Activated naive CD4-positive, alpha-beta T cell treated with anti-CD3 and anti-CD28 coated beads for 36 hours (primary cell): ENCODE data around the gene DYSF. TPM values are rescaled to one million over a fixed set of nuclear protein-coding genes. Genes with fewer than 3 reads are reported as not detected.

Experiments used
- CTCF ChIA-PET: fragments of 350-600 bp; sonication (Branson Sonifier 250); formaldehyde crosslinking; loops from one replicate; lab custom pipeline; 2021; ENCODE audit warnings: antibody characterized with exemption; lab: Charles Lee
- DNase-seq: peaks from one replicate; pipeline ENCODE4 v3.0.0-alpha.2; 2020
- H3K27ac Mint-ChIP-seq: one replicate; pipeline ENCODE4 v1.8.0; 2021; ENCODE audit warnings: mild to moderate bottlenecking, mixed read lengths
- H3K27me3 Mint-ChIP-seq: one replicate; pipeline ENCODE4 v1.8.0; 2021; ENCODE audit warnings: low read depth, mixed read lengths
- H3K36me3 Mint-ChIP-seq: one replicate; pipeline ENCODE4 v1.8.0; 2021; ENCODE audit warnings: low read depth, mixed read lengths
- H3K4me1 Mint-ChIP-seq: one replicate; pipeline ENCODE4 v1.8.0; 2021; ENCODE audit warnings: low read depth, mixed read lengths
- H3K4me3 Mint-ChIP-seq: one replicate; pipeline ENCODE4 v1.8.0; 2021; ENCODE audit warnings: mild to moderate bottlenecking, moderate library complexity, mixed read lengths
- H3K9me3 Mint-ChIP-seq: one replicate; pipeline ENCODE4 v1.8.0; 2021; ENCODE audit warnings: mixed read lengths
- intact Hi-C: fragments of 100-400 bp; cut with micrococcal nuclease; formaldehyde crosslinking; loops from one replicate; pipeline ENCODE4 v1.15.1; 2023
- total RNA-seq, 2 experiments: library from RNA; stranded (reverse); gene quantifications; one replicate each; pipeline ENCODE4 v1.2.3, GENCODE V29; 2021

Gene DYSF
- total RNA-seq, 2 experiments from 2014 or later, result 0.05 to 0.07 TPM

DNA sequence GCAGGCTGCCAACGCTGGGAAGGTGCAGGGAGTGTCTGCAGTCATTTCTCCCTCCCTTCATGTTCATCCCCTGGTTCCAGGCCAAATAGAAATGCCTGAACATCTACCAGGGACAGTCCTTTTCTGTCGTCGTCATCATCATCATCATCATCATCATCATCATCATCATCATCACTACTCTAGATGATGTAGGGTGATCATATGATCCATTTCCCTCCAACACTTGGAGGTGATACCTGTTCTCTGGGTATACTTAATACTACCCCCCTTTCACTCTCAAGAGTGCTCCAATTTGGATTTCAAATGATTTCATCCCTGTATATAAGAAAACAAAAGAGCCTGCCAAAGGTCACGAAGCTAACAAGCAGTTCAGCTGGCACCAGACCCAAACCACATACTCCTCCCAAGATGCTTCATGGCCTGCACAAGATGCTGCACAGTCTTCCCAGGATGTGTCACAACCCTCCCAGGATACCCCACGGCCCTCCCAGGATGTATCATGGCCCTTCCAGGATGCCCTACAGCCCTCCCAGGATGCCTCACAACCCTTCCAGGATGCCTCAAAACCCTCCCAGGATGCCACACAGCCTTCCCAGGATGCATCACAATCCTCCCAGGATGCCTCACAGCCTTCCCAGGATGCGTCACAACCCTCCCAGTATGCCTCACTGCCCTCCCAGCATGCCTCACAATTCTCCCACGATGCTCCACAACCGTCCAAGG is 257.9 kb downstream of the DYSF start:
- Mint-ChIP-seq H3K27me3 (peaks cover 5% of the 10 kb centered on the region), H3K4me1 (no peaks in the 10 kb centered on the region), H3K4me3 (no peak overlapping the region), H3K27ac (no peak overlapping the region), H3K36me3 (no peaks in the 10 kb centered on the region), H3K9me3 (no peaks in the 10 kb centered on the region)
- DNase-seq, result no peak
- CTCF ChIA-PET, result no interaction called here
- intact Hi-C loops, result no loop called here

DNA sequence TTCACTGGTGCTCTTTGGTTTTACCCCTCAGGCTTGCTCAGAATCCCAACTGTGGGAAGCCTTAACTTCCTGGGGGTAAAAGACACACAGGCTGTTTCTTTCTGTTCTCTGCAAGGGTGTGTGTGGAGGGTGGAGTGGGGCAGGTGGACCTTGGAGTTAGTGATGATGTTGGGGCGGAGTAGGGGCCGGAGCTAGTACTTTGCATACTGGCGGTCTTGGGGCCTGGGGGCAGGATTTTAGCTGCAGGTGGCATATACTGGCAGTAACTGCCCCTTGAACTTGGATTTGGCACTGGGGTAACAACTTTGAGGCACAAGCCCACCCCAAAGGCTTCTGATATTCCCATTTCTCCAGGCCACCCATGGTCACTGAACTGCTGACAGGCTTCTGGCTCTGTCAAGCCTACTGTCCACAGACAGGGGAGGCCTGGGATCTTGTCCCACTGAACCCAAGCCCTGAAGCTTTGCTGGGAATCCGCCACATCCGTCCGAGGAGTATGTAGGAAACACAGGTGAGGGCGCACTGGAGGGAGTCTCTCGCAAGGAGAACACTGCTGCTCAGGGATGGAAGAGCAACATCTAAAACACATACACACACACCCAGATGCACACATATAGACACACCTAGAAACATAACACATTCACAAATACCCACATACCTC is 258.9 kb downstream of the DYSF start:
- H3K27me3 Mint-ChIP-seq, result peaks cover 5% of the 10 kb centered on the region
- H3K4me3 Mint-ChIP-seq, result no peak overlapping the region
- CTCF ChIA-PET, result no interaction called here
- no peak overlapping the region for H3K27ac Mint-ChIP-seq
- H3K9me3 Mint-ChIP-seq, result no peaks in the 10 kb centered on the region
- H3K4me1 Mint-ChIP-seq, result no peaks in the 10 kb centered on the region
- no peak for DNase-seq
- no peaks in the 10 kb centered on the region for H3K36me3 Mint-ChIP-seq
- intact Hi-C loops, result no loop called here

DNA sequence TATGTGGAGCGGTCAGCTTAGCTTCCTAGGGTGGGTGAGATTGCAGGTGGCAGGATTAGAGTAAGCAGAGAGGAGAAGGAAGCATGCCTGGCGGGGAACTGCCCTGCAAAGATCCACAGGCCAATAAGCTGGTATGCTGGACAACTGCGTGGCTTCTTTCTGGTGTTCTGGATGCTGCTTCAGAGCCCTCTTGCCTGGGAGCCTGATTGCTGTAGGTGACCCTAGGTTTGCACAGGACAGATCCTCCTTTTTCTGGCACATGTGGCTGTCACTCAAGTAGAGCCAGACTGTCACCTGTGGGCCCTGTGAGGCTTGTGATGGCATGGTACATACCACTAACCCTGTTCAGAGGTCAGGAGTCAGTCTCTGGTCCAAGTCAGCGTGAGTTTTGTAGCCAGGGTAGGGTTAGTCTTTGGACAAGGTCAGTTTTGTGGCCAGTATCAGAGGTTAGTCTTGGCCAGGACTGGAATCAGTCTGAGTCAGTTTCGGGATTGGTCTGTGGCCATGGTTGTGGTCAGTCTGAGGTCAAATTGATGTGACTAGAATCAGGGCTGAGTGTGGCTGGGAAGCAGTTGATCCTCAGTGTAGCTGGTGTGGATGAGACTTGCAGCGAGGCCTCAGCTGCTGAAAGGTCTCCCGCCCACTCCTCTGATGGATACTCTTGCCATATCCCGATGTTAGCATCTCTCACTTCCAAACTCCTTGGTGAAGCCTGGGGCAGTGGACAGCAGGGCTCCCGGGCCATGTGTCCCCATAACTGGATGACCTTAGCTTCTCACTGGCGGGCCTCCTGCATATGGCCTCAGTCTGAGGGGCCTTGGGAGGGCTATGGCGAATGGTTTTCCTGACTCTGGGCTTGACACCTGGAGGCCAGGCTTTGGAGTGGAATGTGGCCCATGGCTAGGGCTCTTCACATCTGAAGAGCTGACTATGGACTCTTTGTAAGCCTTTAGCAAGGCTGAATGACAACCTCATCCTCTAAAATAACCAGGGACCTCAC is 260.5 kb downstream of the DYSF start:
- H3K9me3 Mint-ChIP-seq, result no peaks in the 10 kb centered on the region
- peaks cover 5% of the 10 kb centered on the region for H3K27me3 Mint-ChIP-seq
- H3K27ac Mint-ChIP-seq, result no peak overlapping the region
- H3K4me3 Mint-ChIP-seq, result no peak overlapping the region
- H3K4me1 Mint-ChIP-seq, result no peaks in the 10 kb centered on the region
- CTCF ChIA-PET, result interaction anchor here (1.3 kb wide), 1 partner anchor 10 kb away, joined by 3 read pairs; no protein-coding TSS in a partner anchor
- no peak for DNase-seq
- intact Hi-C loops, result no loop called here
- H3K36me3 Mint-ChIP-seq, result no peaks in the 10 kb centered on the region

DNA sequence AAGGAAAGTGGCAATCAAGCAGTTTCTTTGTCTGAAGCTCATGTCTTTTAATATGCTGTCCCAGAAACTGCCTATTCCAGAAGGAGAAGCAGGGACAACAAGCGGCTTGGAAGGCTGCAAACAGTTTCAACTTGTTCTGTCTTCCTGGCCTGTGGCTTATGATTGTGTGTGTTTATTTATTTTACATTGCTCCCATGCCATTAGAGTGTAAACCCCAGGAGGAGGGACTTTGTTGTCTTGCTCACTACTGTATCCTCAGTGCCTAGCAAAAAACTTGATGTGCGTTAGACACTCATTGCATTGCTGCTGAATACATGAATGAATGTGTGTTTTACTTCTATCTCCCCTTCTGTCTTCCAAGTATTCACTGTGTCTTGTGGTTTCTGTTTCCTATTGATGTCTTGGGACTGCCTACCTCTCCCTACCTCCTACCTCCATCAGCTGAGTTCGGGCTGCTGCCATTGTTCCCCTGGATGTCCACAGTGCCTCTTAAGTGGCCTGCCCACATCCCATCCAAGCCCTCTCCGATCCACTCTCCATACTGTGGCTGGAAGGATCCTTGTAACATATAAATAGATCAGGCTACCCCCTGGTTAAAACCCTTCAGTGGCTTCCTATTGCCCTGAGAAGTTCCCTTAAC is 261.4 kb downstream of the DYSF start:
- Mint-ChIP-seq H3K36me3 (no peaks in the 10 kb centered on the region), H3K27ac (no peak overlapping the region), H3K4me3 (no peak overlapping the region), H3K9me3 (no peaks in the 10 kb centered on the region), H3K4me1 (no peaks in the 10 kb centered on the region), H3K27me3 (peaks cover 5% of the 10 kb centered on the region)
- DNase-seq, result no peak
- intact Hi-C loops, result no loop called here
- CTCF ChIA-PET, result interaction anchor here (1.3 kb wide), 1 partner anchor 11 kb away, joined by 3 read pairs; no protein-coding TSS in a partner anchor

DNA sequence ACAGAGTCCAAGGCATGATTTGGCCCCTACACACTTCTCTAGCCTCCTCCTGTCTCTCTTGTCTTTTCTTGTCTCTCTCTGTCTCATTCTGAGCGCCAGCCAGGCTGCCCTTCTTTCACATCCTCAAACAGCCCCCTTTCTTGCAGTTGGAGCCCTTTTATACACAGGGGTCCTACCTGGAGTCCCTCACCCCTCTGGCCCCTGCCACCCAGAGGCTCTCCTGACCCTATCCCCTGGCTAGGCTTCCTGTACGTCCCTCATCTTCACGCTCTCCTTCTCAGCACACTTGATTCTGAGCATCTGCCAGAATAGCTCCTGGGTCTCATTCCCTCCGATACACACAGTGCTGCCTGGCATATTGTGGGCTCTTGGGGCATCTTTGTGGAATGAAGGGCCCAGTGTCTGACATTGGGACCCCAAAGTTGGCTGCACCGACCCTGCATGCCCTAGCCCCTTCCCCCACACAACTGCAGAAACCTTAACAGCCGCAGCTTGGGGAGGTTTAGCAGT is 261.9 kb downstream of the DYSF start:
- intact Hi-C loops, result no loop called here
- H3K4me1 Mint-ChIP-seq, result no peaks in the 10 kb centered on the region
- H3K36me3 Mint-ChIP-seq, result no peaks in the 10 kb centered on the region
- CTCF ChIA-PET, result interaction anchor here (1.3 kb wide), 1 partner anchor 12 kb away, joined by 3 read pairs; no protein-coding TSS in a partner anchor
- H3K4me3 Mint-ChIP-seq, result no peak overlapping the region
- H3K27me3 Mint-ChIP-seq, result peaks cover 5% of the 10 kb centered on the region
- no peaks in the 10 kb centered on the region for H3K9me3 Mint-ChIP-seq
- DNase-seq, result no peak
- no peak overlapping the region for H3K27ac Mint-ChIP-seq

DNA sequence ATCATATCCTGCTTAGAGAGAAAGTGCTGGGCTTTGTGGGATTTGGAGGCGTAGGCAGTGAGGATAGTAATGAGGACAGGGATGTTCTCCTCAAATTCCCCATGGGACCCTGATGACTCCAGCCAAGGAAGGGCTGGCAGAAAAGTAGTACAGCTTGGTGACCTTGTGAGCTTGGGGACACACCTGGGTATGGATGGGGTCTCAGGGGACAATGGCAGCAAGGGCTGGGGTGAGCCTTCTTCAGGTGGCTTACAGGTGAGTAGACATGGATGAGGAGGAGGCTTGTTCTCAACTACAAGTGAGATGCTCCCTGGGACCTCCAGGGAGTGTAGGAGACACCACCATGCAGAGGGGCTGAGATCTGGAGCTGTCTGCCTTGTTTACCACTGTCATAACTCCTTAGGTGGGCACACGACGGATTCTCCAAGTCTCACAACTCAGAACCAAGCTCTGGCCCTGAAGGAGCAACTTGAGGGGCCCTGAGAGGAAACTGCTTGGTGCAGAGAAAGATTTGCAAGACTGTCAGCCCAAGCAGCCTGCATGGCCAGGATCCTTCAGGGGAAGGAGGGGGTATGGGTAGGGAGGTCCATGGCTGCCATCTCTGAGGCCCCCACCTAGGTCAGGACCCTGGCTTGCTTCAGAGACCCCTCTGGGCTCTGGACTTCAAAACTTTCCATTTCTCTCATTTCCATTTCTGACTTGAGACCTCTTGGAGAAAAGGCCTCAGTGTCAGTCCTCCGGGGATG is 262.8 kb downstream of the DYSF start:
- intact Hi-C loops, result no loop called here

DNA sequence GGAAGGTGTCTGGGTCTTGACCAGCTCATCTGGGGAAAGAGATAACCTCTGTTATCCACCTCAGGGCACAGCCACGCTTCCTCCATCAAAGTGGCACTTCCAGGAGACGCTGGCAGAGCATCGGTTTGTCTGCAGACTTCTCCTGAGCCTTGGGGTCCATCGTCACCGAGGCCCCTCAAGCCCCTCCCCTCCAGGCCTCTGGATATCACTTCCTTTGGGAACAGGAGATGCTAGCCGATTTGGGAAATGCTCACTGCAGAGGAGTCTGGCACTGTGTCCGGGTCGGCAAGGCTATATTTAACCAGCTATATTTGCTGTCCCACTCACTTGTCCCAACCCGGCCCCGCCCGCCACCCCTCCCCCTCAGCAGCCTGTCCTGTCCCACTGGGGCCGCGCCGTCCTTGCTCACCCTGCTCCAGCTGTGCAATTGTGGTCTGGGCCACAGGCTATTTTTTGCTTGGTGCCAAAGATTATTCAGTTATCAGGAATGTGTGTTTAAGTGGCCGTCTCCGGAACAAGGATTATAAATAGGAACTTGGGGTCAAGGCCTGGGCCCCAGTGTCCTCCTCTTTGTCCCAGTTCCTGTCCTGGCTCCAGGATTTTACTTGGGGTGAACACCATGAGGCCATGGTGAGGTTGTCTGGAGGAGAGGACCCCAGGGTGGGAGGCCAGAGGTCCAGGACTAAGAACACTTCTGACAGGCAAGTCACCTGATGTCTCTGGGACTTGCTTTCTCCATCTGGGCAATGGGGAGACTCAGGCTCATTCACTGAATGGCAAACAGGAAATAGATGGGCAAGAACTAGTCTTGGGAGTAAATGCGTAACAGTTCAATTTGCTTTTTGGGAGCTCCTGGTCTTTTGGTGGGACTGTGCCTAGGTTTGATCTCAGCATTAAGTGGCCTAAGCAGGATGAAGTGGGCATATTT is 263.6 kb downstream of the DYSF start:
- Mint-ChIP-seq H3K27ac (no peak overlapping the region), H3K36me3 (no peaks in the 10 kb centered on the region)
- CTCF ChIA-PET, result no interaction called here

More for the DNA sequence above, 262.8 kb downstream of the DYSF start:
- no peaks in the 10 kb centered on the region for H3K9me3 Mint-ChIP-seq
- H3K36me3 Mint-ChIP-seq, result no peaks in the 10 kb centered on the region
- H3K27me3 Mint-ChIP-seq, result peaks cover 2% of the 10 kb centered on the region
- no peak overlapping the region for H3K27ac Mint-ChIP-seq
- no peak for DNase-seq
- CTCF ChIA-PET, result no interaction called here
- H3K4me1 Mint-ChIP-seq, result no peaks in the 10 kb centered on the region
- H3K4me3 Mint-ChIP-seq, result no peak overlapping the region

DNA sequence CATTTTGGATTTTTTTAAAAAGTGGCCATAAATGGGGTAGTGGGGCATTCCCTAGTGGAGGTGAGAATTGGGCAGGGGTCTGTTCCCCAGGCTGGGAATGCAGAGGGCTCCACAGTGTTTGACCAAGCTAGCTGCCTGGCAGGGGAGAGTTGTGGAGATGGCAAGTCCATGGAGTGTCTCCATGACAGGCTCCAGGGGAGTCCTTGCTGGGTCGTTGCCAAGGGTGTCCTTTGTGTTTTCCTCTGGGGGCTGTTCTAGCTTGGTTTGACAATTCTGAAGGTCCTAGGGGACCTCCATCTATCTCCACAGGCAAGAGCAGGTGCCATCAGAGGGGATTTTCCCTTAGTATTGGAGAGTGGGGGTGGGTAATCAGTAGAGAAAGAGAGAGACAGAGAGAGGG is 265.3 kb downstream of the DYSF start:
- CTCF ChIA-PET, result no interaction called here
- Mint-ChIP-seq H3K27me3 (peaks cover 4% of the 10 kb centered on the region), H3K9me3 (peaks cover 1% of the 10 kb centered on the region), H3K36me3 (no peaks in the 10 kb centered on the region), H3K27ac (no peak overlapping the region), H3K4me1 (no peaks in the 10 kb centered on the region), H3K4me3 (no peak overlapping the region)
- no peak for DNase-seq
- intact Hi-C loops, result no loop called here

More for the DNA sequence above, 263.6 kb downstream of the DYSF start:
- Mint-ChIP-seq H3K4me1 (no peaks in the 10 kb centered on the region), H3K27me3 (peaks cover 2% of the 10 kb centered on the region), H3K9me3 (no peaks in the 10 kb centered on the region), H3K4me3 (no peak overlapping the region)
- no peak for DNase-seq
- intact Hi-C loops, result no loop called here

DNA sequence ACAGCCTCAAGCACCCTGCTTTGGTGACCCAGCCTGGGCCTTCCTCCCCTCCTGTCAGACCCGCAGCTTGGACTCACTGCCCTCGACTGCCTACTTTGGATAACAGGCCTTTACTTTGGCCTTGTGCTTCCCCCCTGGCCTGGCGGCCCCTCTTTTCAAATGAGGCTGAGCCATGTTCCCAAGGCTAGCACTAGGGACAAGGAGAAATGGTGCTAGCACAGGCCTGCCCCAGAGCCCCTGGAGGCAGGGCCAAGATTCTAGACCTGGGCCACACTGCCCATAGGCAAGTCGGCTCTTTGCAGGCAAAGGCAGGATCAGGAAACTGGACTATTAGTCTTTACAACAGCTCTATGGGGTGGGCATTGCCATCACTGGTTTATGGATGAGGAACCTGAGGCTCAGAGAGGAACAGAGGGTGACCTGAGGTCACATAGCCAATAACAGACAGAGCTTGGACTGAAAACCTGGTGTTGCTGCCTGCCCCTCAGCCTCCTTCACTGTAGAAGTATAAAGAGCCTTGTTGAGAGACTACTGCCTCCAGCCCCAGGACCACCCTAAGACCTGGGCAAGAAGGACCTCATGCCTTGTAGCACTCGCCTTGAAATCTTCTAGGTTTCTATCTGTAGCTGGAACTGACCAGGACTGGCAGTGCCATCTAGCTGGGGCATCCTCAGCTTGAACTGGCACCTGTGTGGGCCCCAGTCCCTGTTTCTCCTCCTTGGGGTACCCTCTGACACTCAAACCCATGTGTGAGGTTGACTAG is 266.3 kb downstream of the DYSF start:
- Mint-ChIP-seq H3K4me3 (no peak overlapping the region), H3K27me3 (peaks cover 4% of the 10 kb centered on the region), H3K9me3 (peaks cover 1% of the 10 kb centered on the region), H3K36me3 (no peaks in the 10 kb centered on the region), H3K4me1 (no peaks in the 10 kb centered on the region), H3K27ac (no peak overlapping the region)
- intact Hi-C loops, result no loop called here
- DNase-seq, result no peak
- CTCF ChIA-PET, result no interaction called here

DNA sequence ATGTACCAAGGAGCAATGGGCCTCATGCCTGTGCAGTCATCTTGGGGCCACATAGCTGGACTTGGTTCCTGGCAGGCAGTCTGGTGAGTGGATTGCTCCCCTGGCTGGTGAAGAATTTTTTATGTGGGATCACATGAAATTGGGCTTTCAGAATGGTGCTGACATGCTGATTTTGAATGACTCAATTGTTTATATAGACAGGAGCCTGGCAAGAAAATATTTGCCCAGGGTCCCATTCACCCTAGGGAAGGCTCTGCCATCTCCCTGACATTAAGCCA is 266.9 kb downstream of the DYSF start:
- Mint-ChIP-seq H3K4me3 (no peak overlapping the region), H3K36me3 (no peaks in the 10 kb centered on the region), H3K27me3 (peaks cover 4% of the 10 kb centered on the region), H3K27ac (no peak overlapping the region), H3K4me1 (no peaks in the 10 kb centered on the region), H3K9me3 (peaks cover 1% of the 10 kb centered on the region)
- CTCF ChIA-PET, result no interaction called here
- intact Hi-C loops, result no loop called here
- DNase-seq, result no peak
